Activated CD4-positive, CD25-positive, alpha-beta regulatory T cell treated with anti-CD3 and anti-CD28 coated beads, Interleukin-2, amount 50 U/mL, for 24 hours (primary cell): ENCODE results near the gene FLRT2.

Experiments
- ATAC-seq, 2 donors: fragments of 150-1000 bp; cut with Tn5 transposase; one replicate each; pipeline ENCODE4 v1.10.0; 2021; ENCODE audit warnings: mild to moderate bottlenecking in 1 of 2, moderate library complexity in 1 of 2

The FLRT2 gene

DNA sequence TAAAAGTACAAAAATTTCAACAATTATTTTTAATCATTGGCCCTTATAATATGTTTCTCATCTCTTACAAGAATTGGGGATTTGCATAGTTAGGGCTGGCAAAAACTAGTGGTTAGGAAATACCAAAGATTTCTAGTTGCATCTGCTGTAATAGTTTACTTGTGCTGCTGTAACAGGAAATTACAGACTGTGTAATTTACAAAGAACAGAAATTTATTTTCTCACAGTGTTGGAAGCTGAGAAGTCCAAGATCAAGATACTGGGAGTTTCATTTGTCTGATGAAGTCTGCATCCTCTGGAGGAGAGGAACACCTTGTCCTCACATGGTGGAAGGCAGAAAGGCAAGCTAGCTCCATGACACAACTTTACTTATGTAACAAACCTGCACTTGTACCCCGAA, 157.0 kb downstream of the FLRT2 start:
- ATAC-seq: no peak

DNA sequence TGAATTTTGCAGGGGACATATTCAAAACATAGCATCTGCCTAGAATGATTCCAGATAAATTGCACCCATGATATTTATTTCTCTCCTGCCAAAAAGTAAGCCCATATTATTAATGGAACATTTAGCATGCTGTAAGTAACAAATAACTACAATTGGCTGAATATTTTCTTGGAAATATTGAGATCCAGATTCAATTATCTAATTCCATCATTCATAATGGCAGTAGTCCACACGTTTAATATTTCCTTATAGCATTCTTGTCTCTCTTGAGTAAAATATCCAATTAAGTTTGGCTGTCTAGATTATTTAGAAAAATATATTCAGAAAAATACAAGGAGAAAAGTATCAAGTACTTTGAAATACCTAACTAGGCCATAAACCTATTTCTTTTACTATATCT, 157.5 kb downstream of the FLRT2 start:
- ATAC-seq: no peak

DNA sequence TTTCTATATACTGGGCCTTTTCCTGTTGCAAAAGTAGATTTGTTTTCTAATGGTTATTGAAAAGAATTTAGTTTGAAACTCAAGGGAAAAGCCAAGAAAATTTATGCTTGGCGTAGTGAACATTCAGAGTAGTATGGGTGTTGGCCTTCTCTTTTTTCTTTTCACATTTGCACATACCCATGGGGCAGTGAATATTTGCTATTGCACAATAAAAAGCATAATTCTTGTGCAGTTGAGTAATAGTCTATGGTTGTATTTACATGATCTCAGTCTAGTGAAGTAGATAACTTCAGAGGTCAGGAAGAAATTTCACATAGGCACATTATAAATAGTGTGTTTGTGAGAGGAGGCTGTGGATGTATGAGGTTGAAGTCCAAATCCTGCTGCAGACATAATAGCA, 158.1 kb downstream of the FLRT2 start:
- ATAC-seq: no peak

DNA sequence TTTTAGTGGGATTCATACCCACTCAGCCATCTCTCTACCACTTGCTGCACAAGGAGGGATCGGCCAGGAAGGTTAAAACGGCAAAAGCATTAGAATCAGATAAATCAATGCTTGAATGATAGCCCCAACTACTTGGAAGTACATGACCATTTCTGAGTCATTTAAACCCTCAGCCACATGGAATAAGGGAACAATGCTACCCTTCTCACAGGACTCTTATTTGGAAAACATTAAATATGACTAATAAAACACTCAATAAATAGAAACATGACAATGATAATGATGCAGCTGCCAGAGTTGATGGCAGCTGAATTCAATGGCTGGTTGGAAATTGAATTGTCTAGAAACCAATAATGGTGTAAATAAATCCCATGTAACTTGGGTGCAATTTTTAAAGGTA, 165.4 kb downstream of the FLRT2 start:
- no peak for ATAC-seq

DNA sequence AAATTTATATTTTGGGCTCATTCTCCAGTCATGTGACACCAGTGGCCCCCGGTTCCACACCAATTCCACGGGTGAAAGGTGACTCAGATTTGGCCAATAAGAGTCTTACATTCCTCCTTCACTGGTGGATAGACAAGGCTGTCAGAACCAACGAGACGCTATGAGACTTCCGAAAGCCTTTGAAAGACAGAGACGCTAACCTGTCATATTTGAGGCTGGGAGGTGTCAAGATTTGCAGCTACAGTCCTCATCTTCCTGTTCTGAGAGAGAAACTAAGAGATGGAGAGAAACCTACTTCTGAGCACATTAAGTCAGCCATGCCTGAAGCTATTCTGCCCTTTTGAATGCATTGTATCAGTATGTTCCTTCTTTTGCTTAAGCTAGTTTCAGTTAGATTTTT, 171.2 kb downstream of the FLRT2 start:
- ATAC-seq: no peak

DNA sequence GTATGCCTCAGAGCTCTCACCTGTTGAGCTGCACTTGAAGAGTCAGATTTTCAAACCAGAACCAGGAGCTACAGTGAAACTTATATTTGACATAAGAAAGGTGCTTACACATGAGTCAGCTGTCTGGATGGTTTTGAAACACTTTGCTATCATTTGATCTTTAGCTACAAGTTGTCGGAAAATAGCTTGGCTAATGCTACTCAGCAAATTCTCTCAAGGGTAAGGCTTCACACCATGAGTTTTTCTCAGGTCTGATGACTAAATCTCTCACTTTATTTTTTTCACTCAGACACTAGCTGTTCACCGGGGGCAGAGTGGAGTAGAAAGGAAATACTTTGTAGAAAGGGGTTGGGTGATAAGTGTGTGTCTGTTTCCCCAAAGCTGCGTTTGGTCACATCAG, 171.8 kb downstream of the FLRT2 start:
- no peak for ATAC-seq

DNA sequence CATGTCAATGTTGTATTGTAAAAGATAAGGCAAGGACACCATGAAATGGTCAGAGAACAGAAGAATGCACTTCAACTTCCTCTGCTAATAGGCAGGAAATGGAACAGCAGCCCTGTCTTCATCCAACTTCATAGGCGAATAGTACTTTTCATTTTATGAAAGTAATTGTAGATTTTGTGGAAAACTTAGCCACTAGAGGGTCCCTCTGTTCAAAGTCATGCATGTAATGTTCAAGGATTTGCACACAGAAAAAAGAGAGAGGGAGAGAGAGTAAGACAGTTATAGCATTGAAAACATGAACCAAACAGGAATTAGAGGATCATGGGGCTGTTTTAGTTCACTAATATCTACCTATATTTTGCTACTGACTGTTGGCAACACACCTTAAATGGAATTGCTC, 172.2 kb downstream of the FLRT2 start:
- ATAC-seq: no peak

DNA sequence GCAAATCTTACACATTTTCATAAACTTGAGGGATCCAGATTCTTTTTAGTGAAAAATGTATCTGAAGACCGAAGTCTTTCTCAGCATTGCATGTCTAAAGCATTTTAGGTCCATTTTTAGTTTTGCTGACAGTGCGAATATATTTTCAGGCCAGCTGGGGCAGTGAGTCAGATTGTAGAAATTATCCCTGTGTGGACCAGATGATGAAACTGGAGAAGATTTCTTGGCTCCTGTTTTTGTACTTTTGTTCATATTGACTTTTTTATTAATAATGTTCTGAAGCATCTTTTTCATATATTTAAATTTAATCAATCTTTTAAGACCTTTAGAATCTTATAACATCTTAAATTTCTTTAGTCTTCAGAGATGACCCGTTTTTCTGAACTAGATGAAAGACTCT, 173.1 kb downstream of the FLRT2 start:
- no peak for ATAC-seq
